ENCODE results near the gene TRIM44. TPM values are rescaled to one million over a fixed set of nuclear protein-coding genes. Genes with fewer than 3 reads are reported as not detected.
"Not testable (repeated sequence)": the region's sequence is repeated elsewhere in the genome, so short reads cannot be mapped to it uniquely, and the experiment has no call there.

Gene TRIM44
- total RNA-seq, 1 experiment from 2014 or later: 191 TPM

- intact Hi-C loops (cut with micrococcal nuclease; ENCODE audit: unreplicated experiment): loop anchor here (5.0 kb wide), 1 partner anchor 157 kb away; no protein-coding TSS in a partner anchor
- H3K4me1 ChIP-seq (ENCODE audit: insufficient read depth, low read length, poor library complexity, severe bottlenecking): peaks cover 20% of the 10 kb centered on the region
- H3K27me3 ChIP-seq (replicated peaks; ENCODE audit: insufficient read depth, low read depth, low read length, poor library complexity): no peaks in the 10 kb centered on the region
- H3K36me3 ChIP-seq (ENCODE audit: insufficient read depth, low read length, poor library complexity, severe bottlenecking): peaks cover 45% of the 10 kb centered on the region
- BruUV-seq (replicated peaks): no TSS peak
- TF ChIP-seq CTCF (conservative IDR thresholded peaks at IDR 0.05; ENCODE audit: low read depth, low read length) (no peak), EZH2 (IDR thresholded peaks at IDR 0.05; ENCODE audit: borderline replicate concordance, low read depth, low read length, poor library complexity, severe bottlenecking) (no peak)
- no peak overlapping the region for H3K4me3 ChIP-seq (ENCODE audit: low read depth, low read length, poor library complexity, severe bottlenecking)
- DNase-seq (ENCODE audit: low spot score): peak; percentile 47
- POLR2A ChIA-PET (ENCODE audit: low non-redundant PET): interaction anchor here (0.6 kb wide), 1 partner anchor 121 kb away, joined by 4 read pairs; no protein-coding TSS in a partner anchor
- H3K27ac ChIP-seq (ENCODE audit: low read depth, low read length, poor library complexity, severe bottlenecking): no peak overlapping the region
- CTCF ChIA-PET: interaction anchor here (0.7 kb wide), 1 partner anchor 10 kb away, joined by 4 read pairs; no protein-coding TSS in a partner anchor
- H3K9me3 ChIP-seq (ENCODE audit: low read depth, low read length, poor library complexity, severe bottlenecking): peaks cover 43% of the 10 kb centered on the region
Observed at GRCh38 chr11:35664977-35665441, 2.4 kb downstream of the TRIM44 start.

- BruUV-seq (replicated peaks): no TSS peak
- intact Hi-C loops (cut with micrococcal nuclease; ENCODE audit: unreplicated experiment): no loop called here
- Histone ChIP-seq H3K9me3 (ENCODE audit: low read depth, low read length, poor library complexity, severe bottlenecking) (peaks cover 43% of the 10 kb centered on the region), H3K36me3 (ENCODE audit: insufficient read depth, low read length, poor library complexity, severe bottlenecking) (peaks cover 45% of the 10 kb centered on the region), H3K4me3 (ENCODE audit: low read depth, low read length, poor library complexity, severe bottlenecking) (no peak overlapping the region), H3K4me1 (ENCODE audit: insufficient read depth, low read length, poor library complexity, severe bottlenecking) (peaks cover 10% of the 10 kb centered on the region), H3K27me3 (replicated peaks; ENCODE audit: insufficient read depth, low read depth, low read length, poor library complexity) (no peaks in the 10 kb centered on the region), H3K27ac (ENCODE audit: low read depth, low read length, poor library complexity, severe bottlenecking) (no peak overlapping the region)
- TF ChIP-seq CTCF (conservative IDR thresholded peaks at IDR 0.05; ENCODE audit: low read depth, low read length) (no peak), EZH2 (IDR thresholded peaks at IDR 0.05; ENCODE audit: borderline replicate concordance, low read depth, low read length, poor library complexity, severe bottlenecking) (no peak)
- DNase-seq (ENCODE audit: low spot score): no peak
- ChIA-PET CTCF (no interaction called here), POLR2A (ENCODE audit: low non-redundant PET) (no interaction called here)
Observed at GRCh38 chr11:35667257-35667656, 4.7 kb downstream of the TRIM44 start.

- DNase-seq (ENCODE audit: low spot score); H3K27me3 ChIP-seq (replicated peaks; ENCODE audit: insufficient read depth, low read depth, low read length, poor library complexity); H3K4me1 ChIP-seq (ENCODE audit: insufficient read depth, low read length, poor library complexity, severe bottlenecking); intact Hi-C loops (cut with micrococcal nuclease; ENCODE audit: unreplicated experiment); BruUV-seq (replicated peaks); H3K27ac ChIP-seq (ENCODE audit: low read depth, low read length, poor library complexity, severe bottlenecking); POLR2A ChIA-PET (ENCODE audit: low non-redundant PET); H3K4me3 ChIP-seq (ENCODE audit: low read depth, low read length, poor library complexity, severe bottlenecking); CTCF ChIA-PET: not testable (repeated sequence)
- Histone ChIP-seq H3K36me3 (ENCODE audit: insufficient read depth, low read length, poor library complexity, severe bottlenecking) (peaks cover 44% of the 10 kb centered on the region), H3K9me3 (ENCODE audit: low read depth, low read length, poor library complexity, severe bottlenecking) (peaks cover 41% of the 10 kb centered on the region)
Observed at GRCh38 chr11:35668350-35668749, 5.8 kb downstream of the TRIM44 start.
